HFFc6 (cell line): ENCODE measurements around the gene CTDSP1. TPM values are rescaled to one million over a fixed set of nuclear protein-coding genes. Genes with fewer than 3 reads are reported as not detected.
A peak's percentile ranks its signal among the peaks of the same experiment; 100 is the strongest.

Source experiments
- DNase-seq: peaks from one replicate; pipeline ENCODE4 v3.0.0-alpha.2; 2018
- H3K27ac Mint-ChIP-seq: 2 replicates; pipeline ENCODE4 v1.8.0; 2020; ENCODE audit warnings: mild to moderate bottlenecking, mixed read lengths
- H3K27me3 Mint-ChIP-seq: 2 replicates; pipeline ENCODE4 v1.8.0; 2021; ENCODE audit warnings: mild to moderate bottlenecking, moderate library complexity, mixed read lengths; ENCODE audit not compliant: insufficient read depth
- H3K36me3 Mint-ChIP-seq: 2 replicates; pipeline ENCODE4 v1.8.0; 2021; ENCODE audit warnings: low read depth, mixed read lengths
- H3K4me1 Mint-ChIP-seq: 2 replicates; pipeline ENCODE4 v1.8.0; 2020; ENCODE audit warnings: low read depth, mixed read lengths
- H3K4me3 Mint-ChIP-seq: 2 replicates; pipeline ENCODE4 v1.8.0; 2020; ENCODE audit warnings: mild to moderate bottlenecking, moderate library complexity, mixed read lengths
- H3K9me3 Mint-ChIP-seq: 2 replicates; pipeline ENCODE4 v1.8.0; 2020; ENCODE audit warnings: mild to moderate bottlenecking, mixed read lengths
- total RNA-seq, 6 experiments: library from RNA; stranded (reverse); fragmentation: NEBNext Ultra II Directional; extraction: Animal tissue kit (Norgen Biotek cat#: 25700); gene quantifications; 2 replicates in 1 of 6; 3 replicates in 5 of 6; pipeline ENCODE4 v1.2.3, GENCODE V29; 2021
- TF ChIP-seq, protein P1 (sequence below): fragments of 200-600 bp; sonication (generic); IDR thresholded peaks from 2 replicates; pipeline ENCODE4 v1.5.0; 2021; ENCODE audit warnings: antibody characterized with exemption, mild to moderate bottlenecking

CTDSP1 gene
- total RNA-seq, 6 experiments from 2014 or later: 72.0 to 82.0 (median 75.5) TPM

GRCh38 chr2:218405086-218405745, 5.5 kb downstream of the CTDSP1 start:
- Mint-ChIP-seq H3K27ac (peak overlapping the region; percentile 76), H3K4me3 (peak overlapping the region; percentile 69; the same call in 1 of the 2 replicates), H3K27me3 (peaks cover 4% of the 10 kb centered on the region), H3K36me3 (peaks cover 4% of the 10 kb centered on the region; the same call in 1 of the 2 replicates), H3K4me1 (peaks cover 49% of the 10 kb centered on the region), H3K9me3 (no peaks in the 10 kb centered on the region)
- TF ChIP-seq, protein P1, sequence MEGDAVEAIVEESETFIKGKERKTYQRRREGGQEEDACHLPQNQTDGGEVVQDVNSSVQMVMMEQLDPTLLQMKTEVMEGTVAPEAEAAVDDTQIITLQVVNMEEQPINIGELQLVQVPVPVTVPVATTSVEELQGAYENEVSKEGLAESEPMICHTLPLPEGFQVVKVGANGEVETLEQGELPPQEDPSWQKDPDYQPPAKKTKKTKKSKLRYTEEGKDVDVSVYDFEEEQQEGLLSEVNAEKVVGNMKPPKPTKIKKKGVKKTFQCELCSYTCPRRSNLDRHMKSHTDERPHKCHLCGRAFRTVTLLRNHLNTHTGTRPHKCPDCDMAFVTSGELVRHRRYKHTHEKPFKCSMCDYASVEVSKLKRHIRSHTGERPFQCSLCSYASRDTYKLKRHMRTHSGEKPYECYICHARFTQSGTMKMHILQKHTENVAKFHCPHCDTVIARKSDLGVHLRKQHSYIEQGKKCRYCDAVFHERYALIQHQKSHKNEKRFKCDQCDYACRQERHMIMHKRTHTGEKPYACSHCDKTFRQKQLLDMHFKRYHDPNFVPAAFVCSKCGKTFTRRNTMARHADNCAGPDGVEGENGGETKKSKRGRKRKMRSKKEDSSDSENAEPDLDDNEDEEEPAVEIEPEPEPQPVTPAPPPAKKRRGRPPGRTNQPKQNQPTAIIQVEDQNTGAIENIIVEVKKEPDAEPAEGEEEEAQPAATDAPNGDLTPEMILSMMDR: no peak
- no peak for DNase-seq

- Mint-ChIP-seq H3K9me3 (no peaks in the 10 kb centered on the region), H3K27ac (peak overlapping the region; percentile 76), H3K4me1 (peaks cover 49% of the 10 kb centered on the region), H3K27me3 (peaks cover 4% of the 10 kb centered on the region), H3K36me3 (peaks cover 4% of the 10 kb centered on the region; the same call in 1 of the 2 replicates), H3K4me3 (peak overlapping the region; percentile 69)
- TF ChIP-seq, protein P1: no peak
- DNase-seq: no peak
These were observed 6.1 kb downstream of the CTDSP1 start for GRCh38 chr2:218405746-218406208.

- peaks cover 4% of the 10 kb centered on the region; the same call in 1 of the 2 replicates for H3K36me3 Mint-ChIP-seq
- peak overlapping the region; percentile 91 for H3K27ac Mint-ChIP-seq
- peak overlapping the region; percentile 86 for H3K4me3 Mint-ChIP-seq
- DNase-seq: peak; percentile 92
- peaks cover 4% of the 10 kb centered on the region for H3K27me3 Mint-ChIP-seq
- H3K9me3 Mint-ChIP-seq: no peaks in the 10 kb centered on the region
- TF ChIP-seq, protein P1: peak; percentile 81
- peaks cover 47% of the 10 kb centered on the region for H3K4me1 Mint-ChIP-seq
These were observed 6.7 kb downstream of the CTDSP1 start for GRCh38 chr2:218406209-218406948.

GRCh38 chr2:218406949-218407618, 7.4 kb downstream of the CTDSP1 start:
- DNase-seq: peak; percentile 31
- H3K27me3 Mint-ChIP-seq: peaks cover 6% of the 10 kb centered on the region
- H3K36me3 Mint-ChIP-seq: peaks cover 4% of the 10 kb centered on the region; the same call in 1 of the 2 replicates
- TF ChIP-seq, protein P1: no peak
- H3K4me1 Mint-ChIP-seq: peaks cover 43% of the 10 kb centered on the region
- no peaks in the 10 kb centered on the region for H3K9me3 Mint-ChIP-seq
- peak overlapping the region; percentile 86 for H3K4me3 Mint-ChIP-seq
- peak overlapping the region; percentile 91 for H3K27ac Mint-ChIP-seq

DNA sequence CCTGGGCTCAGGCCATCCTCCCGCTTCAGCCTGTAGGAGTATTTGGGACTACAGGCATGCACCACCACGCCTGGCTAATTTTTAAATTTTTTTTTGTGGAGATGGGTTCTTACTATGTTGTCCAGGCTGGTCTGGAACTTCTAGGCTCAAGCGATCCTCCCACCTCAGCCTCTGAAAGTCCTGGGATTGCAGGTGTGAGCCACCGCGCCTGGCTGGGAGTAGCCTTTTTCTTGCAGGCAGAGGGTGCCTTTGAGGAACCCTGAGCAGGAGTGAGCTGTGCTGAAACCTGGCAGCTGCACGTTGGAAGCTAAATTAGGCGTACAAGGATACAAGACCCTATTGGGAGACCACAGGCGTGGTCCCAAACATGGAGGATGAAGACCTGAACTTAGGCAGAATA, 8.0 kb downstream of the CTDSP1 start:
- TF ChIP-seq, protein P1: no peak
- peaks cover 43% of the 10 kb centered on the region for H3K4me1 Mint-ChIP-seq
- no peak for DNase-seq
- H3K27ac Mint-ChIP-seq: no peak overlapping the region
- no peak overlapping the region for H3K4me3 Mint-ChIP-seq
- H3K27me3 Mint-ChIP-seq: peaks cover 9% of the 10 kb centered on the region
- no peaks in the 10 kb centered on the region for H3K9me3 Mint-ChIP-seq
- H3K36me3 Mint-ChIP-seq: peaks cover 4% of the 10 kb centered on the region; the same call in 1 of the 2 replicates
